Transverse colon (tissue), 4 donors: ENCODE data around the gene LTK. TPM values are rescaled to one million over a fixed set of nuclear protein-coding genes. Genes with fewer than 3 reads are reported as not detected.
A peak's percentile ranks its signal among the peaks of the same experiment; 100 is the strongest.

Experiments used
- DNase-seq: peaks from one replicate; pipeline ENCODE4 v3.0.0-alpha.2; 2019
- H3K27ac ChIP-seq, 4 donors: fragments of 200-600 bp; sonication (generic); 2 replicates each; pipeline ENCODE4 v1.5.1; 2016 to 2018; ENCODE audit warnings: inconsistent platforms in 4 of 4
- H3K27me3 ChIP-seq: fragments of 200-600 bp; sonication (generic); 2 replicates; pipeline ENCODE4 v1.5.1; 2017; ENCODE audit warnings: inconsistent platforms
- H3K36me3 ChIP-seq, 4 donors: fragments of 200-600 bp; sonication (generic); 2 replicates each; pipeline ENCODE4 v1.5.1; 2017 to 2019; ENCODE audit warnings: inconsistent platforms in 4 of 4
- H3K4me1 ChIP-seq, 4 donors: fragments of 200-600 bp; sonication (generic); 2 replicates each; pipeline ENCODE4 v1.5.1; 2017 to 2020; ENCODE audit warnings: inconsistent platforms in 4 of 4
- H3K4me3 ChIP-seq, 4 donors: fragments of 200-600 bp; sonication (generic); 1 replicate in 1 of 4; 2 replicates in 3 of 4; pipeline versions ENCODE4 v1.5.1 to v1.6.1; 2017 to 2019; ENCODE audit warnings: inconsistent platforms in 4 of 4
- H3K9me3 ChIP-seq, 2 donors: fragments of 200-600 bp; sonication (generic); 2 replicates each; pipeline ENCODE4 v1.5.1; 2017 to 2019; ENCODE audit warnings: inconsistent platforms in 2 of 2
- CTCF ChIP-seq, 5 experiments: fragments of 200-600 bp in 3 of 5; fragments of 450-650 bp in 2 of 5; sonication (generic) in 3 of 5; IDR thresholded peaks; 1 replicate in 2 of 5; 2 replicates in 3 of 5; pipeline ENCODE4 v1.5.1; 2016 to 2017; ENCODE audit warnings: antibody characterized with exemption in 5 of 5, inconsistent platforms in 3 of 5, mild to moderate bottlenecking in 2 of 5, moderate library complexity in 1 of 5
- EP300 ChIP-seq: sonication (generic); formaldehyde crosslinking; IDR thresholded peaks from one replicate; pipeline ENCODE4 v1.6.1; 2017; ENCODE audit warnings: antibody characterized with exemption, low read depth
- POLR2A ChIP-seq: fragments of 450-650 bp; IDR thresholded peaks from one replicate; pipeline ENCODE4 v1.6.1; 2016; ENCODE audit warnings: antibody characterized with exemption, mild to moderate bottlenecking, moderate library complexity
- POLR2AphosphoS5 ChIP-seq, 3 donors: sonication (generic); formaldehyde crosslinking; IDR thresholded peaks; one replicate each; pipeline ENCODE4 v1.6.1; 2016; ENCODE audit warnings: antibody characterized with exemption in 3 of 3
- WGBS, 2 donors: methylation state at CpG; one replicate each; pipeline ENCODE4 v1.1.5; 2018; ENCODE audit warnings: low coverage in 1 of 2; 5-methylcytosine and 5-hydroxymethylcytosine counted together
- in situ Hi-C, 4 donors: fragments of 200-750 bp; cut with MboI; loops; one replicate each; pipeline versions ENCODE4 v1.15.0 to v1.15.1; 2017; ENCODE audit warnings: low sequenced_read_pairs in 3 of 4, low pct_ligation_motif_present in 1 of 4, low pct_unique_long_range_greater_than_20kb in 1 of 4
- intact Hi-C: fragments of 100-400 bp; cut with DNase I; formaldehyde crosslinking; loops from one replicate; pipeline ENCODE4 v1.15.1; 2023; ENCODE audit warnings: low total_unique reads
- total RNA-seq, 4 donors: library from RNA; depleted of rRNA; stranded (reverse); fragments of >200 nt; gene quantifications; one replicate each; pipeline ENCODE4 v1.1.0, GENCODE V29; 2016

The LTK gene
- total RNA-seq = 10 to 100 TPM in 2 of 4 donors, 1 to 10 TPM in 1, under 1 TPM in 1; 0.40 to 15.0 (median 11.6) TPM

- Histone ChIP-seq H3K9me3 (no peaks in the 10 kb centered on the region), H3K36me3 (no peaks in the 10 kb centered on the region), H3K27ac (no peak within 1 kb of the TSS), H3K4me3 (peak within 1 kb of the TSS; percentile 10 to 51 (median 26)), H3K4me1 (peaks cover 21 to 28% (median 27%) of the 10 kb centered on the region in 4 donors), H3K27me3 (peaks cover 37% of the 10 kb centered on the region)
- in situ Hi-C loops (no loop called here), intact Hi-C loops (no loop called here)
- TF ChIP-seq EP300 (no peak), POLR2AphosphoS5 (IDR thresholded peaks at IDR 0.05) (no peak), CTCF (IDR thresholded peaks at IDR 0.05) (no peak), POLR2A (no peak)
- peak; percentile 52 for DNase-seq
- 11% methylated on average over 32 of the region's 33 CpGs; no CpG with 5 or more reads in 1 of the 2 donors for WGBS, 2 donors
Measured at GRCh38 chr15:41513506-41514227, at the start of gene LTK. TSS of gene LTK (minus strand) at chr15:41513827. CDS start at chr15:41513709, 118 bp downstream.

GRCh38 chr15:41562784-41563198 is 49.2 kb upstream of the LTK start:
- peaks cover 0 to 17% (median 14%) of the 10 kb centered on the region in 4 donors for H3K4me1 ChIP-seq
- in situ Hi-C loops (no loop called here), intact Hi-C loops (no loop called here)
- H3K4me3 ChIP-seq = no peak overlapping the region
- H3K27me3 ChIP-seq = peaks cover 7% of the 10 kb centered on the region
- no peak for DNase-seq
- TF ChIP-seq POLR2A (no peak), POLR2AphosphoS5 (IDR thresholded peaks at IDR 0.05) (no peak), CTCF (IDR thresholded peaks at IDR 0.05) (no peak), EP300 (no peak)
- no peaks in the 10 kb centered on the region for H3K36me3 ChIP-seq
- no peak overlapping the region for H3K27ac ChIP-seq
- WGBS, 2 donors = 68% methylated on average over 4 of the region's 4 CpGs; no CpG with 5 or more reads in 1 of the 2 donors
- no peaks in the 10 kb centered on the region for H3K9me3 ChIP-seq

GRCh38 chr15:41562244-41562643 is 48.6 kb upstream of the LTK start:
- intact Hi-C loops = no loop called here
- H3K27me3 ChIP-seq = peaks cover 7% of the 10 kb centered on the region
- no peak for DNase-seq
- H3K36me3 ChIP-seq = no peaks in the 10 kb centered on the region
- H3K4me1 ChIP-seq = peaks cover 0 to 23% (median 15%) of the 10 kb centered on the region in 4 donors
- in situ Hi-C loops = no loop called here
- 75 to 92% methylated on average over 2 to 5 of the region's 5 CpGs for WGBS, 2 donors
- H3K27ac ChIP-seq = no peak overlapping the region
- H3K9me3 ChIP-seq = no peaks in the 10 kb centered on the region
- TF ChIP-seq EP300 (no peak), POLR2AphosphoS5 (IDR thresholded peaks at IDR 0.05) (no peak), CTCF (IDR thresholded peaks at IDR 0.05) (no peak), POLR2A (no peak)
- no peak overlapping the region for H3K4me3 ChIP-seq

- 89% methylated on average over 3 of the region's 3 CpGs; no CpG with 5 or more reads in 1 of the 2 donors for WGBS, 2 donors
- DNase-seq = peak; percentile 24
- H3K36me3 ChIP-seq = no peaks in the 10 kb centered on the region
- peak overlapping the region in 1 of 4 donors; percentile 41 for H3K27ac ChIP-seq
- H3K27me3 ChIP-seq = peaks cover 7% of the 10 kb centered on the region
- H3K9me3 ChIP-seq = no peaks in the 10 kb centered on the region
- TF ChIP-seq POLR2AphosphoS5 (IDR thresholded peaks at IDR 0.05) = no peak
- no peak for TF ChIP-seq CTCF (IDR thresholded peaks at IDR 0.05)
- no peak for TF ChIP-seq EP300
- no peak for TF ChIP-seq POLR2A
- H3K4me3 ChIP-seq = no peak overlapping the region
- H3K4me1 ChIP-seq = peaks cover 0 to 24% (median 15%) of the 10 kb centered on the region in 4 donors
- intact Hi-C loops (no loop called here), in situ Hi-C loops (no loop called here)
Measured at GRCh38 chr15:41561777-41562145, 48.1 kb upstream of the LTK start.
